Stimulated activated CD4-positive, alpha-beta T cell treated with anti-CD3 and anti-CD28 coated beads, Interleukin-12 subunit alpha, Interleukin-12 subunit beta, amount 100 ng/mL, for 24 hours (primary cell): ENCODE measurements around the gene JUP.
"Not testable (repeated sequence)": the region's sequence is repeated elsewhere in the genome, so short reads cannot be mapped to it uniquely, and the experiment has no call there.

Source experiments
- DNase-seq, 2 experiments: peaks; one replicate each; pipeline ENCODE4 v3.0.0-alpha.2; 2020; ENCODE audit warnings: low read depth in 2 of 2

JUP gene

GRCh38 chr17:41781404-41782110 lies 5.0 kb downstream of the JUP start:
- no peak for DNase-seq

GRCh38 chr17:41779954-41780353 lies 6.6 kb downstream of the JUP start:
- DNase-seq, result no peak

DNA sequence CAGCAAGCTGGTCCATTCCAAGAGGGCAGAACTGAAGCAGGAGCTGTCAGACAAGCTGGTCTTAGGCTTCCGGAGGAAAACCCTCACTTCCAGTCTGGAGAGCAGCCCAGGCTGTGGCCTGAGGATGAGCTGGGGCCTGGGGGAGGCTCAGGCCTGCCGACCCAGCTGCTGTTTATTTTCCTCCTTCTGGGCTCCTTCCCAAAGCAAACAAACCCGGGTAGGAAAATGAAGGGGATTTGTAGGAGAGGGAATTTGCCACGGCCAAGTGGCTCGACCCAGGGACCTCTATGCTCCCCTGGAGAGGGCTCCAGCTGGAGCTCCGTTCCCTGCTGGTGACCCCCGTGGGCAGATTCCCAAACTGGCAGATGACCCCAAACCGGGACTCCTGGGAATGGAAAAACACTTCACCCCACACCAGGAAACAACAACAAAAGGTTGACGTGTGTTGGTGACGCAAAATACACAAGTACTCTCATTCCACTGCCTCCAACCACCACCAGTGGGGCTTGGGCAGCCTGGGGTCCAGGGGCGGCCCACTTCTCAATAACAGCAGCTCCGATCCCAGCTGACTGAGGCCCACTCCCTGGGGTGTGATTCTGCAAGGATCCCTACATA lies 8.8 kb downstream of the JUP start:
- no peak for DNase-seq

DNA sequence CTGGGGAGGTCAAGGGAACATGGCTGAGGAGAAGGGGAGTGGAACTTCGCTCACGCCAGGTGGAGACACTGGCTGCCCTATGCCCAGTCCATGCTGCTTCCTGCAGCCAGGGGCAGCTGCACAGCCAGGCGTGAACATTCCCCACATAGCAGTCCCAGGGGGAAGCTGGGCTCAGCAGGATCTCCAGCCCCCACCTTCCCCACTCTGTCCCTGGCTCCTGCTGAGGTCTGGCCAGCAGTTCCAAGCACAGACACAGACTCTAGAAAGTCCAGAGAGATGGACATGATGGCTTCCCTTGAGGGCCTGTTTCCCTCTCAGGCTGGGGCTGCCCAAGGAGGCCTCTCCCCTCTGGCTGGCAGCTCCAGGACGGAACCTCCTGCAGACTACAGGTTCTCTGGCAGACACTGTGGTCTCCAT lies 9.3 kb downstream of the JUP start:
- DNase-seq, result no peak

DNA sequence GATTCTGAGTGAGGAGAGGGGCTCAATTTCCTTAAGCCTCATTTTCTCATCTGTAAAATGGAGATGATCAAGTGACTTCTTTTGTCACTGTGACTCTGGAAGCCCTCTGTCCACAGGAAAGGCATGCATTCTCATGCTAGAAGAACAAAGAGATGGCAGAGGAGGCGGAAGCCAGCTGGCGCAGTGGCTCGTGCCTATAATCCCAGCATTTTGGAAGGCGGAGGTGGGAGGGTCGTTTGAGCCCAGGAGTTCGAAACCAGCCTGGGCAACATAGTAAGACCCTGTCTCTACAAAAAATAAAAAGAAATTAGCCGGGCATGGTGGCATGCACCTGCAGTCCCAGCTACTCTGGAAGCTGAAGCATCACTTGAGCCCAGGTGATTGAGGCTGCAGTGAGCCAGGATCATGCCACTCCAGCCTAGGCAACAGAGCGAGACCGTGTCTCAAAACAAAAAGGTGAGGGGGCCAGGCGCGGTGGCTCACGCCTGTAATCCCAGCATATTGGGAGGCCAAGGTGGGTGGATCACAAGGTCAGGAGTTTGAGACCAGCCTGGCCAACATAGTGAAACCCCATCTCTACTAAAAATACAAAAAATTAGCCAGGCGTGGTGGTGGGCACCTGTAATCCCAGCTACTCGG lies 10.1 kb downstream of the JUP start:
- DNase-seq, result not testable (repeated sequence)

DNA sequence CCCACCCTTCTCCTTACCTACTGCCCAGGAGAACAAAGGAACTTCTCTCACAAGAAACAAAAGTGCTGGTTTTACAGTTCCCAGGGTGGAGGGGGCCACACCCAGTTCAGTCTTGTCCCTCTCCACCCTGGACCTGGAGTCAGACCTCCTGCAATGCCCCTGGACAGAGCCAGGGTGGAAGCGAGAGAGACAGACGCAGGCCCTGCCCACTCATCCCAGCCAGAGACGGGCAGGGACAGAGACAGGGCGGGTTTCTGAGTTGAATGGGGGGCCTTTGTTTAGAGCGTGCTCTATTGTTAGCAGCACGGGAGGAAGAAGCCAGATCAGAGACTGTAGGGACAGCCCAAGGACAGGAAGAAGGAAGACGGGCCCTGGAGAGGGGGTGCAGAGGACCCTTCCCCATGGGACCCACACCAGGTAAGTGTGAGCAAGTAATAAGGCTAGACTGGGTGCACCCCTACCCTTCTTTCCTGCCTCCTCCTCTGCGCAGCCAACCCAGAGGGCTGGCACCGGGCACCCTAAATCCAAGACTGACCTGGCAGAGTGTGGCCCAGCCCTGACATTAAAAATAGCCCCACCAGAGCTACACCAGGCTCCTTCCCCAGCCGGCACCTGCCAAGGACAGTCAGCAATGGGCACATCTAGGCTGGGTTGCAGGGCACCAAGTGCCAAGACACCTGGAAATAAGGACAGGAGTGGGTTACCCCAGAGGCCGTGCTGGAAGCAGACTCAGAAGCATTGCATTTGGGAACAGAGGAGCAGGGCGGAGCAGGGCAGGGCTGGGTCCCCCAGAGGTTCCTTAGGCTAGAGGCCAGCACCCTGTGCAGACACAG lies 10.9 kb downstream of the JUP start:
- no peak for DNase-seq

DNA sequence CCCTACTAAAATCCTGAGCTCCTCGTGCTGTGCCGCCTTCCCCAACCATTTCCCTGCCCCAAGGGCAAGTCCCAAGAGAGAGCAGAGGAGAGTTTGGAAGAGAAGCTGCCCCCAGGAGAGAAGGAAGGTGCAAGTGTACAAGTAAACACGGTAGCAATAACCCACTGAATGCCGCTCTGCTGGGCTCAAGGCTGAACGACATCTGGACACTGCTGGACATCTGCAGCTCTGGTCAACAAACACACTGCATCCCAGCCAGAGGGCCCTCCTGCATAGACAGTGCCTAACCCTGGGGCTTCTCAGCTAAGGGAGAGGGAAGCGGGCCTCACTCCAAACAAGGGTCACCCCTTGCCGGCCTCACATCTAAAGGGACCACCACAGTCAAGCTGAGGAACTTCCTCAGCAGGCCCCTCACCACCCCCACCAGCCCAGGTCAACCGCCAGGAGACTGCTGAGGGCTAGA lies 12.7 kb downstream of the JUP start:
- no peak for DNase-seq

- no peak for DNase-seq
Observed at GRCh38 chr17:41773190-41773588, 13.3 kb downstream of the JUP start.

GRCh38 chr17:41772586-41773189 lies 13.8 kb downstream of the JUP start:
- DNase-seq, result no peak

DNA sequence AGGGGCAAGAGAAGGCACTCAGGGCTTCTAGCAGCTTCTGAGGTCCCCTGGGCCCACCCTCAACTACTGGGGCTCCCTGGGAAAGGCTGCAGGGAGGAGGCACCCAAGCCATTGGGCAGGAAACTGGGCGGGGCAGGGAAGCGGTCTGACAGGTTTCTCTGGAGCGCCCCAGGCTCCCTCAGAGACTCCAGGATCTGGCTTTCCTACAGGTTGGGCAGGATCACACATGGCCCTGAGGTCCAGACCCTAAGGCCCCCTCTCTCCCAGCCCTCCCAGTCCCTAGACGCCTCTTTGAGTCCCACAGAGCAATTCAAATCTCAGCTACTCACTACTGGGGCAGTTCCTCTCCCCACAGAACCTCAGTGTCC lies 14.3 kb downstream of the JUP start:
- no peak for DNase-seq

DNA sequence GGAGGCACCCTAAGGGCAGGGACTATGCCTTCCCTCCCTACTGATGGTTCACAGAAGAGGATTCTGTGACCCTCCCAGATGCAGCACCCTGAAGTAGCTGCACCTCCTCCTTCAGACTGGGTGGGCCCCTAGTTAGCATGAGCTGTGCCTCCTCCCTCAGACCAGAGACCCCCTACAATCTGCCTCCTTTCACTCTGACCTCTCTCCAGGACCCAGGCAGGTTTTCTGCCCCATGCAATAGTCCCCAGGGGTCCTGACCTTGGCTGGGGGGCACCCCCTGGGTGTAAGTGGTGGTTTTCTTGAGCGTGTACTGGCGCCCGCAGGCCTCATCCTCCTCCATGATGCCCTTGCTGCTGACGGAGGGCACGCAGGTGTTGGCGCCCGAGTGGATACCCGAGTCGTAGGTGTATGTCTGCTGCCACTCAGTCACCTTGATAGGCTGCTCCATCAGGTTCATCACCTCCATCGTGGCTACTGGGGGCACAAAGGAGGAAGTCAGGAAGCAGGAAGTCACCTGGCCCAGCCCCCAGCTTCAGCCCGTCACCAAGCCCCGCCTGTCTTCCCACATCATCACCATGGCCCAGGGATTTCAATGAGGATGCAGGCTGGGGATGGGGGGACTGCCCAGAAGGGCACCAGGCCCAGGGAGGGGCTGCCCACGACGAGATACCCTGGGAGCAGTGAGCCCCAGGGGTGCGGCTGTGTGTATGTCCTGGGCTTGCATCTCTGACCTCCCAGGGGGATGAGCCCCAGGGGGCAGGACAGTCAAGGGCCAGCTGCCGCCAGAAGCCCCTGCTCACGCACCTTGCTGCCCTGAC lies 14.9 kb downstream of the JUP start:
- no peak for DNase-seq

DNA sequence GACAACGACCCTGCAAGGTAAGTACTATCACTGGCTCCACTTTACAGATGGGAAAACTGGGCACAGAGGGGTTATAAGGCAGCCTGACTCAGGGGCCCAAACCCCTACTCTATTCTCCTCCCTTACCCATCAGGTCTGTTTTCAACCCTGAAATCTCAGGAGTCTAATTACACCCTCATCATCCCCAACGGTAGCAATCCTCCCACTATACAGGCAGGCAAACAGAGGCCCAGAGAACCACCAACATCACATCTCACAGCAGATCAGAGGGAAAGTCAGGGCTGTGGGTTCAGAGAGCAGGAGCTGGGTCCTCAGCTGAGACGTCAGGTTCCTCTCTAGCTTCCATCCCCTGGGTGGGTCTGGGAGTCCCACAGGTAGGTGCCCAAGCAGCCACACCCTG lies 16.5 kb downstream of the JUP start:
- DNase-seq, result no peak

- DNase-seq, result no peak
Observed at GRCh38 chr17:41769346-41769862, 17.1 kb downstream of the JUP start.

DNA sequence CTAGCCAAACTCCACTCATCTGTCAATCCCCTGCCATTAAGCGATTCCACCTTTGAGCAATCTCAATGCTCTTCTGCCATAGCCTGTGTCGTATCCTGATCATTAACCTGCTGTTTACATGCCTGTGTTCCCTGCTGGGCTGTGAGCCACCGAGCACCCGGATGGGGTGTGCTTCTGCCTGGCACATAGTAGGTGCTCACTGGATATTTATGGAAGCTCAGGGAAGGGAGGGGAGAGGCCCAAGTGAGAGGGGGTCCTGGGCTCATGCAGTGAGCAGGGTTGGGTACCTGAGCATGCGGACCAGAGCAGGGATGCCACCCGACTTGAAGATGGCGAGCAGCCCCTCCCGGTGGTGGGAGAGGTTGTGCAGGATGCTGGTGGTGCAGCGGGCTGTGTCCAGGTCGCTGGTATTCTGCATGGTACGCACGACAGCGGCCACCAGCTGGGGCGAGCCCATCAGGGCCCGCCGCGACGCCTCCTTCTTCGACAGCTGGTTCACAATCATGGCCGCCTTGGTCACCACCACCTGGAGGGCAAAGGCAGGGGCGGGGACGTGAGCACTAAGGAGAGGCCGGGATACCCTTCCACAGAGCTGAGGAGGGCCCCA lies 17.7 kb downstream of the JUP start:
- DNase-seq, result no peak

- DNase-seq, result no peak
Observed at GRCh38 chr17:41767324-41768042, 19.0 kb downstream of the JUP start.

DNA sequence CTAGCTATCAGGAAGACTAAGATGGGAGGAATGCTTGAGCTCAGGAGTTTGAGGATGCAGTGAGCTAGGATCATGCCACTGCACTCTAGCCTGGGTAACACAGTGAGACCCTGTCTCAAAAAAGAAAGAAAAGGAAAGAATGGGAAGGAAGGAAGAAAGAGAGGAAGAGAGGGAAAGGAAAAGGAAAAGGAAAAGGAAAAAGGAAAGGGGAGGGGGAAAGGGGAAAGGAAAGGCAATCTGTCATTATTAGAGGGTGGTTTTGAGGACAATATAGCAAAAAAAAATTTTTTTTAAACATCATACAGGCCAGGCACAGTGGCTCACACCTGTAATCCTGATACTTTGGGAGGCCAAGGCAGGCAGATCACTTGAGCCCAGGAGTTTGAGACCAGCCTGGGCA lies 20.4 kb downstream of the JUP start:
- no peak for DNase-seq

- no peak for DNase-seq
Observed at GRCh38 chr17:41763327-41763726, 23.2 kb downstream of the JUP start.

GRCh38 chr17:41762841-41763240 lies 23.7 kb downstream of the JUP start:
- DNase-seq, result no peak

GRCh38 chr17:41762391-41762790 lies 24.1 kb downstream of the JUP start:
- no peak for DNase-seq

DNA sequence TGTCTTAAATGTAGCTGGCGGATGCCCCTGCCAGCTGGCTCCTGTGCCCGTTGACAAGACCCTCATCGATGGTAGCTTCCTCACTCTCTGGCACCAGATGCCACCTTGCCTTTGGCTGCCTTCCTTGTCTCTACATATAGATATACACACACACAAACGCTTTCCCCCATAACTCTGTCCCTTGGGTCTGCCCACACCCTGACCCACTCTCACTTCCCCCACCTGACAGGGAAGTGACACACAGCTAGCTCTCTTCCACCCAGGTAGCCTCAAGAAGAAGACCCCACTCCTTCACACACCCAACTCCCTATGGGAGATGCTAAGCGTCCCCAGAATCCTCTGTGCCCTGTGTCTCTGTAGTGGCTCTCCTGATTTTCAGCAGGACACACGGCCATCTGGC lies 25.6 kb downstream of the JUP start:
- no peak for DNase-seq
